ENCODE measurements around the gene PAPLN.

PAPLN gene

GRCh38 chr14:73262427-73263183, 25.3 kb downstream of the PAPLN start:
- DNase-seq = no peak

- DNase-seq = peak; percentile 27
These were observed 26.3 kb downstream of the PAPLN start for GRCh38 chr14:73263606-73264005.

- DNase-seq = no peak
These were observed 27.0 kb downstream of the PAPLN start for GRCh38 chr14:73264080-73264884.

- DNase-seq = no peak
These were observed 27.8 kb downstream of the PAPLN start for GRCh38 chr14:73264885-73265720.

GRCh38 chr14:73265721-73266046, 28.4 kb downstream of the PAPLN start:
- no peak for DNase-seq

GRCh38 chr14:73266317-73266716, 29.0 kb downstream of the PAPLN start:
- no peak for DNase-seq

- DNase-seq = no peak
These were observed 30.2 kb downstream of the PAPLN start for GRCh38 chr14:73267474-73267873.

- peak; percentile 41 for DNase-seq
These were observed 32.6 kb downstream of the PAPLN start for GRCh38 chr14:73269729-73270531.

GRCh38 chr14:73272393-73272792, 35.1 kb downstream of the PAPLN start:
- no peak for DNase-seq

- no peak for DNase-seq
These were observed 36.5 kb downstream of the PAPLN start for GRCh38 chr14:73273799-73274198.

GRCh38 chr14:73276836-73277235, 39.5 kb downstream of the PAPLN start:
- DNase-seq = no peak

- no peak for DNase-seq
These were observed 40.1 kb downstream of the PAPLN start for GRCh38 chr14:73277376-73277775.

- no peak for DNase-seq
These were observed 43.6 kb downstream of the PAPLN start for GRCh38 chr14:73280903-73281302.

- DNase-seq = peak; percentile 12
These were observed 46.5 kb downstream of the PAPLN start for GRCh38 chr14:73283608-73284379.

- no peak for DNase-seq
These were observed 48.7 kb downstream of the PAPLN start for GRCh38 chr14:73285979-73286378.

- DNase-seq = no peak
These were observed 49.3 kb downstream of the PAPLN start for GRCh38 chr14:73286598-73286997.

- DNase-seq = no peak
These were observed 49.8 kb downstream of the PAPLN start for GRCh38 chr14:73287071-73287470.

- DNase-seq = no peak
These were observed 52.0 kb downstream of the PAPLN start for GRCh38 chr14:73289308-73289707.

GRCh38 chr14:73289729-73290128, 52.4 kb downstream of the PAPLN start:
- no peak for DNase-seq

GRCh38 chr14:73290279-73290678, 53.0 kb downstream of the PAPLN start:
- DNase-seq = no peak
